Fibroblast of the aortic adventitia (primary cell): ENCODE measurements around the gene SDK2. TPM values are rescaled to one million over a fixed set of nuclear protein-coding genes. Genes with fewer than 3 reads are reported as not detected.

Source experiments
- DNase-seq: peaks from one replicate; pipeline ENCODE4 v3.0.0-alpha.2; 2010; ENCODE audit warnings: low read depth
- H3K4me3 ChIP-seq: 2 replicates; pipeline ENCODE4 v1.5.1; 2011; ENCODE audit warnings: low read depth, mild to moderate bottlenecking, control low read depth, low read length, moderate library complexity
- total RNA-seq: library from RNA; depleted of rRNA; stranded (reverse); fragments of >200 nt; gene quantifications from 2 replicates; pipeline ENCODE4 v1.2.3, GENCODE V29; 2012; ENCODE audit warnings: low replicate concordance
- TF ChIP-seq, protein P1 (sequence below): IDR thresholded peaks from 2 replicates; pipeline ENCODE4 v1.5.1; 2011; ENCODE audit warnings: mild to moderate bottlenecking, low read length, control low read depth, inconsistent platforms; ENCODE audit not compliant: insufficient read depth

Gene SDK2
- total RNA-seq, 1 donor: not detected

DNA sequence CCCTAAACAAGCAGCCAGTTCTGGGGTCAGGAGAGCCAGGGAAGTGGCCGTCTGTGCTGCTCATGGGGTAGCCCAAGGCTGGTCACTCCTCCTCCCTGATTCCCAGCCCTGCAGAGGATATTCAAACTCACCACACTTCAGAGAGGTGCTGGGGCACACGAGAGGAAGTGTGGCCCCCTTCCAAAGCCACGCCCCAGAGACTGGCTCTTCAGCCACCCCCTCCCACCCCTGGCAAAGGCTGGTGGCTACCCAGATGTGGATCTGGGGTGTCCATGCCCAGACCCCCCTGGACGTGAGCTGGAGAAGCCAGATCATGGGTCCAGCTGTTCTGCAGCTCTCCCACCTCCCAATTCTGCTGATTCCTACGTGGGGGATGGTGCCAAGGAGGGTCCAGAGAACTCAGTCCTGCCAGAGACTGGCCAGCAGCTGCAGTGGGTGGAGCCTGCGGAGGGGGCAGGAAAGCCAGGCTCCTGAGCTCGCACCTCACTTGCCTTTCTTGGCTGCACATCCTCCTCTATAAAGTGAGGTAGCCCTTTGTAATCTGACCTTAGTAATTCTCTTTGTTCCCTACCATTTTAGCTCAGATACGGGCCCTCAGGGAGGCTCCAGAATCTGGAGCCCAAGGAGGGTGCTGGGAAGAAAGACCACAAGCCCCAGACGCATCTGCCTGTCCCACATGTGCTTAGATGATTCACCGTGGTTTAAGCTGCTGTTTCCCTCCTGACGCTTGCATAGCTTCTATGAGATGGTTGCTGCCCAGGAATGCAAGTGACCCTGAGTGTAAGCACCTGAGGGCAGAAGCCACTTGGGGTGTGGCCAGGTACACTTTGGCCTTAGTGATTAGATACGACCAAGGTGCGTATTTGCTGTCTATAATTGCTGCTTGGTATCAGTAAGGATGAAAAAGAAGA, 15.3 kb downstream of the SDK2 start:
- no peak for DNase-seq
- no peak overlapping the region for H3K4me3 ChIP-seq

DNA sequence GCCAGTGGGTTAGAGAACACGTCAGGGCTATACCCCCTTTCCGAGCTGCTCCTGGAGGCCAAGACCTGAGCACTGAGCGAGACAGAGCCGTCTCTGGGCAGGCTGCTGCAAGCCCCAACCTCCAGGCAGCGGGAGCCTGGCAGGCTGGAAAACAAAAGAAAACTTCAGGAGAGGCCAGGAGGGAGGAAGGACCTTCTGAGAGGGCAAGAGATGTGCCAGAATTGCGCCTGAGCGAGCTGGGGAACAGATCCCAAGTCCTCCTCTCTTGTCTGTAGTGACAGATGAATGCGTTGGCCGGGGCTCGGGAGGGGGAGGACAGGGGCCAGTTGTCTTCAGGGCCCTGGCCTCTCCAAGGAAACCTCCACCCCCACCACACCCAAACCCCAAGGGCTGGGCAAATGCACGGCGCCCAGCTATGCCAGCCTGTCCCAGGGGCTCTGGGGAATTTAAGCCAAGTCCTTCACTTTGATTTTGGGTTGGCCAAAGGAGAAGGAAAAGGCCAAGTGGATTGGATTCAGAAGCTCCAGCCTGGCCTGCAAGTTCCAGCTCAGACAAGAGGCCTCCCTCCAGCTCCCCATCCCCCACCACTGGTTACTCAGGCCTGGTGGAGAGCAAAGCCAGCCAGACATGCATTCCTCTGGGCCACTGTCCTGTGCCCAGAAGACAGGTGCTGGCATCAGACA, 18.1 kb downstream of the SDK2 start:
- TF ChIP-seq, protein P1, sequence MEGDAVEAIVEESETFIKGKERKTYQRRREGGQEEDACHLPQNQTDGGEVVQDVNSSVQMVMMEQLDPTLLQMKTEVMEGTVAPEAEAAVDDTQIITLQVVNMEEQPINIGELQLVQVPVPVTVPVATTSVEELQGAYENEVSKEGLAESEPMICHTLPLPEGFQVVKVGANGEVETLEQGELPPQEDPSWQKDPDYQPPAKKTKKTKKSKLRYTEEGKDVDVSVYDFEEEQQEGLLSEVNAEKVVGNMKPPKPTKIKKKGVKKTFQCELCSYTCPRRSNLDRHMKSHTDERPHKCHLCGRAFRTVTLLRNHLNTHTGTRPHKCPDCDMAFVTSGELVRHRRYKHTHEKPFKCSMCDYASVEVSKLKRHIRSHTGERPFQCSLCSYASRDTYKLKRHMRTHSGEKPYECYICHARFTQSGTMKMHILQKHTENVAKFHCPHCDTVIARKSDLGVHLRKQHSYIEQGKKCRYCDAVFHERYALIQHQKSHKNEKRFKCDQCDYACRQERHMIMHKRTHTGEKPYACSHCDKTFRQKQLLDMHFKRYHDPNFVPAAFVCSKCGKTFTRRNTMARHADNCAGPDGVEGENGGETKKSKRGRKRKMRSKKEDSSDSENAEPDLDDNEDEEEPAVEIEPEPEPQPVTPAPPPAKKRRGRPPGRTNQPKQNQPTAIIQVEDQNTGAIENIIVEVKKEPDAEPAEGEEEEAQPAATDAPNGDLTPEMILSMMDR: no peak
- H3K4me3 ChIP-seq: no peak overlapping the region
- no peak for DNase-seq

More for the DNA sequence above, 15.3 kb downstream of the SDK2 start:
- TF ChIP-seq, protein P1: no peak

DNA sequence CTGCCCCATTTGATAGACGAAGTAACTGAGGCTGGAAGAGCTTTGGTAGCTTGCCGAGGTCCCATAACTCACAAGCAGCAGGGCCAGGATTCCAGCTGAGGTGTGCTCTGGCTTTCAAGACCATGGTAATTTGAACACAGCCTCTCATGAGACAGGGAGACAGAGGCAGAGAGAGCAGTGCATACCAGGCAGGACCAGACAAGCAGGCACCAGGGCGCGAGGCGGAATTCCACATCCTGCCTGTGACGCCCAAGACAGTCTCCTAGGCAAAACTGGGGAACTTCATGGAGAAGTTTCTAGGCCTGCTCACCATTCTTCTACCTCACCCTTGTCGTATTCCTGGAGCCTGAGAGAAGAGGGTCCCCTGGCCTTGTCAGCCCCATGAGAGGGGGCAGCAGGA, 19.2 kb downstream of the SDK2 start:
- H3K4me3 ChIP-seq: no peak overlapping the region
- TF ChIP-seq, protein P1: no peak
- no peak for DNase-seq

DNA sequence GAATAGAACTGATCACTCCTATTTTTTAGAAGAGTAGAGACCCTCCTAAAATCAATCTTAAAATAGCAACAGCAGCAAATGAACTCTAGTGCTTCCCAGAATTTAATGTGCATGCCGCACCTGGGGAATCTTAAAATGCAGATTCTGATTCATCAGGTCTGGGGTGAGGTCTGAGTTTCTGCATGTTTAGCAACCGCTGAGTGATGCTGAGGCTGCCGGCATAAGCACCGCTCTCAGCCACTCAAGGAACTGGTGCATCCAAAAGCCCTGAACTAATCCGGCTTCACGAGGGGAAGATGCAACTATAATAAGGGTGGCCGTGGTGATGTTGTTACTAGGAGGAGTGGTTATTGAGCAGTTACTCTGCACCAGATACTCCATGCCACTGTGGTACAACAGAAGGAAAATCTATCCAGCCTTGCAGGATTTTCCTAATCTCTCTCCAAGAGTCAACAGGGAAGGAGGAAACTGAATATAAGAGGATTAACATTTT, 19.7 kb downstream of the SDK2 start:
- TF ChIP-seq, protein P1: no peak
- DNase-seq: no peak
- H3K4me3 ChIP-seq: no peak overlapping the region

DNA sequence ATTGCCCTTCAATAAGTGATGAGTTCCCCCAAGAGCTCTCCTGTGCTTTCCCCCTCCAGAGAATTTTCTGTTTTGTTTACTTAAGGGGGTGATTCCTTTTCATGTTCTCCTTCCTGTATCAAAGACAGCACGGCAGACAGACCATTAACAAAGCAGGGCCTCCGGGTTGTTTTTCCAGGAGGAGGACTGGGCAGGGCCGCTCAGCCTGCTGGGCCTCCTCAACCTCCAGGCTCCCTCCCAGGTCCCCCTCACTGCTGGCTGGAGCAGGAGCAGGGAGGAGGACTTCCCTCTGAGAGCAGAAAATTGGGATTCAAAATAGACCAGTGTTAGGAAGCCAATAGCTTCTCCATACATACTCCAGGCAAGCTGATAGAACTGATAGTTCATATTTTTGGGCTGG, 20.4 kb downstream of the SDK2 start:
- DNase-seq: no peak
- TF ChIP-seq, protein P1: no peak

DNA sequence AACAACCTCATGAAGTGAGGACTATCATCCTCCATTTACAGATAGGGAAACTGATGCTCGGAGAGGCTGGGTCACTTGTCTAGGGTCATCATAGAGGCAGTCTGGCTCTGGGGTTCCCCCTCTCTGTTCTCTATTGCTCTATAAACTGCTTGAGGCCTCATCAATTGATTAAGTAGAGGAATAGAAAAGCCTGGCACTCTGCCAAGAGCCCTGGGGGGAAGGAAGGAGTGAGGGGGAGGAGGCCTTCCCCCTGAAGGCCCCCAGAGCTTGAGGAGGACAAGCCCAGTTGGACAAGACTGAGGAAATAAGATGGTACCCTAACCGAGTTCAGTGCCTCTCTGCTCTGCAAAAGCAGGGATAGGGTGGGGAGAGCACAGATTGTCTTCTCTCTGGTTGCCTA, 21.0 kb downstream of the SDK2 start:
- H3K4me3 ChIP-seq: no peak overlapping the region
- TF ChIP-seq, protein P1: no peak
- no peak for DNase-seq

More for the DNA sequence above, 20.4 kb downstream of the SDK2 start:
- H3K4me3 ChIP-seq: no peak overlapping the region
